ENCODE measurements around the gene TMEM47.
A peak's percentile ranks its signal among the peaks of the same experiment; 100 is the strongest.

The TMEM47 gene

GRCh38 chrX:34656842-34657725, at the start of gene TMEM47:
TSS of gene TMEM47 (minus strand) at chrX:34657285. CDS start at chrX:34657029, 256 bp downstream.
- DNase-seq = peak; percentile 6

- no peak for DNase-seq
These were observed 30.0 kb upstream of the TMEM47 start for GRCh38 chrX:34687095-34687494.

- no peak for DNase-seq
These were observed 2.5 kb upstream of the TMEM47 start for GRCh38 chrX:34659575-34659974.

- DNase-seq = no peak
These were observed 1.2 kb upstream of the TMEM47 start for GRCh38 chrX:34658326-34658725.

GRCh38 chrX:34657726-34658070, 613 bp upstream of the TMEM47 start:
- DNase-seq = no peak

- no peak for DNase-seq
These were observed 631 bp downstream of the TMEM47 start for GRCh38 chrX:34656467-34656841.

GRCh38 chrX:34655501-34656455, 1.3 kb downstream of the TMEM47 start:
- DNase-seq = no peak

- DNase-seq = no peak
These were observed 2.2 kb downstream of the TMEM47 start for GRCh38 chrX:34654696-34655490.

GRCh38 chrX:34653811-34654210, 3.3 kb downstream of the TMEM47 start:
- DNase-seq = no peak

GRCh38 chrX:34642849-34643248, 14.2 kb downstream of the TMEM47 start:
- DNase-seq = no peak

- DNase-seq = no peak
These were observed 19.0 kb downstream of the TMEM47 start for GRCh38 chrX:34638116-34638515.

- DNase-seq = no peak
These were observed 22.7 kb downstream of the TMEM47 start for GRCh38 chrX:34634349-34634748.

- no peak for DNase-seq
These were observed 24.7 kb downstream of the TMEM47 start for GRCh38 chrX:34632384-34632783.

- DNase-seq = no peak
These were observed 25.4 kb downstream of the TMEM47 start for GRCh38 chrX:34631479-34632220.

GRCh38 chrX:34629572-34629971, 27.5 kb downstream of the TMEM47 start:
- no peak for DNase-seq

- DNase-seq = no peak
These were observed 32.7 kb downstream of the TMEM47 start for GRCh38 chrX:34624416-34624815.

- no peak for DNase-seq
These were observed 37.2 kb downstream of the TMEM47 start for GRCh38 chrX:34619920-34620319.

GRCh38 chrX:34612036-34612435, 45.0 kb downstream of the TMEM47 start:
- no peak for DNase-seq

GRCh38 chrX:34598362-34598761, 58.7 kb downstream of the TMEM47 start:
- no peak for DNase-seq

GRCh38 chrX:34586936-34587335, 70.1 kb downstream of the TMEM47 start:
- no peak for DNase-seq

- no peak for DNase-seq
These were observed 70.7 kb downstream of the TMEM47 start for GRCh38 chrX:34586346-34586911.

- no peak for DNase-seq
These were observed 71.5 kb downstream of the TMEM47 start for GRCh38 chrX:34585561-34585960.

Measured in NCI-H1048 (cell line).